Mammary epithelial cell (primary cell): ENCODE results near the gene RPUSD1.
"Not testable (repeated sequence)": the region's sequence is repeated elsewhere in the genome, so short reads cannot be mapped to it uniquely, and the experiment has no call there.

Experiments used
- CTCF ChIP-seq, 2 donors: IDR thresholded peaks in 1 of 2; conservative IDR thresholded peaks in 1 of 2; 2 replicates each; pipeline ENCODE4 v1.5.1; 2011 to 2012; ENCODE audit warnings: inconsistent platforms in 2 of 2, low read length in 2 of 2, mild to moderate bottlenecking in 2 of 2, control low read depth in 1 of 2, low read depth in 1 of 2; ENCODE audit not compliant: insufficient read depth in 1 of 2; ENCODE audit errors: extremely low read depth in 1 of 2
- EZH2 ChIP-seq: IDR thresholded peaks from 2 replicates; pipeline ENCODE4 v1.6.1; 2012; ENCODE audit warnings: low read length, inconsistent platforms, borderline replicate concordance

- TF ChIP-seq CTCF (conservative IDR thresholded peaks at IDR 0.05 in 1 of 2, IDR thresholded peaks at IDR 0.05 in 1 of 2; ENCODE audit: extremely low read depth in 1 of 2, insufficient read depth in 1 of 2, low read depth in 1 of 2, low read length in 2 of 2); EZH2: not testable (repeated sequence)
Measured at GRCh38 chr16:742894-743293, 45.3 kb downstream of the RPUSD1 start.
